ENCODE measurements around the gene PROSER1. TPM values are rescaled to one million over a fixed set of nuclear protein-coding genes. Genes with fewer than 3 reads are reported as not detected.

Gene PROSER1
- total and polyA plus RNA-seq, 9 of the 15 experiments (the other 6 are each of a cell fraction or from before 2014, with no cell fraction given), result 9.2 to 36.2 (median 10.4) TPM

DNA sequence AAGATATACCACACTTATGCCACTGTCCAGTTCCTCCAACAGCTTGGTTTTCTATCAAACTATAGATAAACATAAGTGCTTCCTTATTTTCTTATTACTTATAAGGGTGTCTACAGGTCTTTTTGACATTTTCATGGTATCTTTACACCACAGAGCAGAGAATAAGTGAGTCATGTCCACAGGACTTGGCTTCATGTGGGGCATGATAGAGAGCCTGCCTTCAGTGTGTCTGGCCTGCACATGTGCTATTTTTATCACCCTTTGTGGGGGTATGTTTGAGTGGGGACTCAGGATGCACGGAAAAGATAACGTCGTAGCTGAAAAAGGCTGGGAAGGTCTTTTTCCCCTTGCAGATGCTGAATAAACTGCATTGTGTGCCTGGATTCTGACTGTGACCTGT is 39.1 kb downstream of the PROSER1 start (continued):
- TF ChIP-seq TSHZ1 (CRISPR knock-in tag; IDR thresholded peaks at IDR 0.05) (no peak), CBFA2T3 (IDR thresholded peaks at IDR 0.05) (peak; percentile 98), C11orf30 (IDR thresholded peaks at IDR 0.05; ENCODE audit: low read depth) (no peak), DMBX1 (CRISPR knock-in tag; IDR thresholded peaks at IDR 0.05; ENCODE audit: borderline replicate concordance) (peak; percentile 76), ZNF444 (CRISPR knock-in tag; IDR thresholded peaks at IDR 0.05) (no peak), YBX1 (IDR thresholded peaks at IDR 0.05) (no peak), CBFB (CRISPR knock-in tag; IDR thresholded peaks at IDR 0.05) (no peak), COPS2 (conservative IDR thresholded peaks at IDR 0.05) (no peak), RBBP5 (IDR thresholded peaks at IDR 0.05; ENCODE audit: borderline replicate concordance, insufficient read depth, low read length, poor library complexity, severe bottlenecking) (no peak), HDAC3 (IDR thresholded peaks at IDR 0.05; ENCODE audit: borderline replicate concordance, partially characterized antibody) (peak; percentile 75), NRF1 (conservative IDR thresholded peaks at IDR 0.05 in 1 of 2, IDR thresholded peaks at IDR 0.05 in 1 of 2) (peak; percentile 53 to 58), KDM4B (IDR thresholded peaks at IDR 0.05; ENCODE audit: borderline replicate concordance in 2 of 2, low read depth in 1 of 2) (no peak), MITF (IDR thresholded peaks at IDR 0.05) (peak; percentile 88), TCF7L2 (IDR thresholded peaks at IDR 0.05; ENCODE audit: low read depth, low read length) (no peak), GATAD2A (IDR thresholded peaks at IDR 0.05) (no peak), NFE2 (IDR thresholded peaks at IDR 0.05; ENCODE audit: low read depth) (peak; percentile 48), MYC (IDR thresholded peaks at IDR 0.05; ENCODE audit: low read depth, low read length) (peak; percentile 49; the same call in 1 of the 2 replicates), MYC (CRISPR knock-in tag; IDR thresholded peaks at IDR 0.05; ENCODE audit: borderline replicate concordance, low read depth) (no peak), MTF1 (CRISPR knock-in tag; IDR thresholded peaks at IDR 0.05; ENCODE audit: borderline replicate concordance) (no peak), TCF7 (IDR thresholded peaks at IDR 0.05; ENCODE audit: borderline replicate concordance) (no peak), CBX5 (IDR thresholded peaks at IDR 0.05; ENCODE audit: borderline replicate concordance, low read depth) (0 out of 2 replicates have a peak, but pooled peaks have one; percentile 9)
- TF ChIP-seq, protein P1, sequence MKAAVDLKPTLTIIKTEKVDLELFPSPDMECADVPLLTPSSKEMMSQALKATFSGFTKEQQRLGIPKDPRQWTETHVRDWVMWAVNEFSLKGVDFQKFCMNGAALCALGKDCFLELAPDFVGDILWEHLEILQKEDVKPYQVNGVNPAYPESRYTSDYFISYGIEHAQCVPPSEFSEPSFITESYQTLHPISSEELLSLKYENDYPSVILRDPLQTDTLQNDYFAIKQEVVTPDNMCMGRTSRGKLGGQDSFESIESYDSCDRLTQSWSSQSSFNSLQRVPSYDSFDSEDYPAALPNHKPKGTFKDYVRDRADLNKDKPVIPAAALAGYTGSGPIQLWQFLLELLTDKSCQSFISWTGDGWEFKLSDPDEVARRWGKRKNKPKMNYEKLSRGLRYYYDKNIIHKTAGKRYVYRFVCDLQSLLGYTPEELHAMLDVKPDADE (conservative IDR thresholded peaks at IDR 0.05; ENCODE audit: control insufficient read depth, low read depth, low read length), result 0 out of 2 replicates have a peak, but pooled peaks have one; percentile 27
- TF ChIP-seq, protein P2, sequence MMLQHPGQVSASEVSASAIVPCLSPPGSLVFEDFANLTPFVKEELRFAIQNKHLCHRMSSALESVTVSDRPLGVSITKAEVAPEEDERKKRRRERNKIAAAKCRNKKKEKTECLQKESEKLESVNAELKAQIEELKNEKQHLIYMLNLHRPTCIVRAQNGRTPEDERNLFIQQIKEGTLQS (IDR thresholded peaks at IDR 0.05), result peak; percentile 78
- TF ChIP-seq, protein P2 (CRISPR knock-in tag; conservative IDR thresholded peaks at IDR 0.05), result peak; percentile 83; the same call in 1 of the 2 replicates
